Kidney epithelial cell (primary cell): ENCODE measurements around the gene ZNF445. TPM values are rescaled to one million over a fixed set of nuclear protein-coding genes. Genes with fewer than 3 reads are reported as not detected.

Experiments used
- DNase-seq: peaks from one replicate; pipeline ENCODE4 v3.0.0-alpha.2; 2010; ENCODE audit warnings: low read depth
- H3K27me3 ChIP-seq: 2 replicates; pipeline ENCODE4 v1.6.0; 2011; ENCODE audit warnings: low read length; ENCODE audit not compliant: control insufficient read depth, insufficient read depth
- H3K36me3 ChIP-seq: 2 replicates; pipeline ENCODE4 v1.5.1; 2011; ENCODE audit warnings: low read length; ENCODE audit not compliant: control insufficient read depth, insufficient read depth
- H3K4me3 ChIP-seq: 2 replicates; pipeline ENCODE4 v1.5.1; 2011; ENCODE audit warnings: low read depth, mild to moderate bottlenecking, control low read depth, low read length
- total RNA-seq: library from RNA; depleted of rRNA; stranded (reverse); fragments of >200 nt; gene quantifications from 2 replicates; pipeline ENCODE4 v1.2.3, GENCODE V29; 2015
- TF ChIP-seq, protein P1 (sequence below): IDR thresholded peaks from 2 replicates; pipeline ENCODE4 v1.5.1; 2011; ENCODE audit warnings: mild to moderate bottlenecking, moderate library complexity, low read length, control low read depth, inconsistent platforms; ENCODE audit not compliant: insufficient read depth, poor library complexity, severe bottlenecking

ZNF445 gene
- total RNA-seq, 1 donor from 2014 or later, result 6.3 TPM

DNA sequence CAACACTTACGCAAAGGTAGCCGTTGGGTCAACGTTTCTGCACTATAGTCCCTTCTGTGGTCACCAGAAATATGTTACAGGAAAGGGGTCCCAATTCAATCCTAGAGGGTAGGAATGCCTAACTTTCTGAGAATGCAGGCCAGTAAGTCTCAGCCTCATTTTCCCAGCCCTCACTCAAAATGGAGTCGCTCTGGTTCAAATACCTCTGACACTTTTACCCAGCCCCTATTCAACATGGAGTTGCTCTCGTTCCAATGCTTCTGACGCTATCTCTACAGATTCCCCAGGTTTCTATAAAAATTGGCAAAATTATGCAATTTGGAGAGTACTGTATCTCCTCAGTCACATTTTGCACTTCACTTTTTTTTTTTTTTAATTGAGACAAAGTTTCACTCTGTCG is 39.7 kb downstream of the ZNF445 start:
- Histone ChIP-seq H3K36me3 (no peaks in the 10 kb centered on the region), H3K27me3 (no peaks in the 10 kb centered on the region), H3K4me3 (no peak overlapping the region)
- TF ChIP-seq, protein P1, sequence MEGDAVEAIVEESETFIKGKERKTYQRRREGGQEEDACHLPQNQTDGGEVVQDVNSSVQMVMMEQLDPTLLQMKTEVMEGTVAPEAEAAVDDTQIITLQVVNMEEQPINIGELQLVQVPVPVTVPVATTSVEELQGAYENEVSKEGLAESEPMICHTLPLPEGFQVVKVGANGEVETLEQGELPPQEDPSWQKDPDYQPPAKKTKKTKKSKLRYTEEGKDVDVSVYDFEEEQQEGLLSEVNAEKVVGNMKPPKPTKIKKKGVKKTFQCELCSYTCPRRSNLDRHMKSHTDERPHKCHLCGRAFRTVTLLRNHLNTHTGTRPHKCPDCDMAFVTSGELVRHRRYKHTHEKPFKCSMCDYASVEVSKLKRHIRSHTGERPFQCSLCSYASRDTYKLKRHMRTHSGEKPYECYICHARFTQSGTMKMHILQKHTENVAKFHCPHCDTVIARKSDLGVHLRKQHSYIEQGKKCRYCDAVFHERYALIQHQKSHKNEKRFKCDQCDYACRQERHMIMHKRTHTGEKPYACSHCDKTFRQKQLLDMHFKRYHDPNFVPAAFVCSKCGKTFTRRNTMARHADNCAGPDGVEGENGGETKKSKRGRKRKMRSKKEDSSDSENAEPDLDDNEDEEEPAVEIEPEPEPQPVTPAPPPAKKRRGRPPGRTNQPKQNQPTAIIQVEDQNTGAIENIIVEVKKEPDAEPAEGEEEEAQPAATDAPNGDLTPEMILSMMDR, result no peak
- DNase-seq, result no peak

- TF ChIP-seq, protein P1, result no peak
- Histone ChIP-seq H3K36me3 (no peaks in the 10 kb centered on the region), H3K27me3 (no peaks in the 10 kb centered on the region), H3K4me3 (no peak overlapping the region)
- no peak for DNase-seq
These were observed 41.3 kb downstream of the ZNF445 start for GRCh38 chr3:44436181-44436580.

DNA sequence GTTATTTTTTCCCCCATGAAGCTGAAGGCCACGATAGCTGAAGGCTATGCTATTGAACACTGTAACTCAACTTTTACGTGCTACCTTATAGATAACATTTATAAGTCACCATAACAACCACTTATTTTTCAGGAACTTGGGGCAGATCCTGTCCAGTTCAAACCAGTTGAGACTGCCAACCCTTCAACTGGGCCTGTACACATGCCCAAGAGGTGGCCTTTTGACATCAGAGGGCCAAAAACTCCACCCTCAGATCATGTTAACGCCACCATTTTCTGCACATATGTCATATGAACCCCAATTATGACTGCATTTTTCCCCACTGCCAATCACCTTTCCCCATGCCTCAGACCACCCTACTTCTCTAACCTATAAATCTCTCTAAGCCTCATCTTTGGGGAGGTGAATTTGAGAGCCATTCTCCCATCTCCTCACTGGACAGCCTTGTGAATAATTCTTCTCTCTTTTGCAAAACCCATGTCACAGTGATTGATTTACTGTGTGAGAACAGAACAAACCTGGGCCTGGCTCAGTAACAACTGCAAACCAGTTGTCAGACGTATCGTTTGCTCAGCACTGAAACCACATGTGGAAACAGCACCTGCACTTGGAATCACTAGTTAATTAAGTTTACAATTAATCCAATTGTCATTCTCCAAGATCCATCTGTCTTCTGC is 42.5 kb downstream of the ZNF445 start:
- Histone ChIP-seq H3K4me3 (no peak overlapping the region), H3K36me3 (no peaks in the 10 kb centered on the region), H3K27me3 (no peaks in the 10 kb centered on the region)
- DNase-seq, result no peak
- TF ChIP-seq, protein P1, result no peak

GRCh38 chr3:44430466-44430865 is 47.0 kb downstream of the ZNF445 start:
- DNase-seq, result no peak
- TF ChIP-seq, protein P1, result no peak
- no peak overlapping the region for H3K4me3 ChIP-seq
- no peaks in the 10 kb centered on the region for H3K36me3 ChIP-seq
- no peaks in the 10 kb centered on the region for H3K27me3 ChIP-seq

DNA sequence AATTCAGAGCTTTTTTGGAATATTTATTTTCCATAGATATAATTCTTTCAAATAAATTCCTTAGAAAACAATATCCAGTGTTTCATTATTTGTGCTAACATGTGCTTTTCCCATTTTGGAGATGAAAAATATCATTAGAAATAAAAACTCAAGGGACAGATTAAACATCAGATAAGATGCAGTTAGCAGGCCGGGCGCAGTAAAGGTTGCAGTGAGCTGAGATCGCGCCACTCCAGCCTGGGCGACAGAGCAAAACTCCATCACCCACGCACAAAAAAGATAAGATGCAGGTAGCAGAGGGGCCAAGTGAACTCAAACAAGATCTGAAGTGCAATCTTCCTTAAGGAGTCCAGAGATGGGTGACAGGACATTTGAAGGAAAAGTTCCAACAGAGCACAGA is 48.0 kb downstream of the ZNF445 start:
- DNase-seq, result no peak
- H3K27me3 ChIP-seq, result no peaks in the 10 kb centered on the region
- H3K36me3 ChIP-seq, result no peaks in the 10 kb centered on the region
- TF ChIP-seq, protein P1, result no peak
- no peak overlapping the region for H3K4me3 ChIP-seq

GRCh38 chr3:44428910-44429309 is 48.6 kb downstream of the ZNF445 start:
- DNase-seq, result no peak
- H3K36me3 ChIP-seq, result no peaks in the 10 kb centered on the region

More at GRCh38 chr3:44428910-44429309, 48.6 kb downstream of the ZNF445 start:
- TF ChIP-seq, protein P1, result no peak
- H3K4me3 ChIP-seq, result no peak overlapping the region
- no peaks in the 10 kb centered on the region for H3K27me3 ChIP-seq
